ENCODE measurements around the gene ASCC1.

GRCh38 chr10:72259491-72260238 is 43.6 kb upstream of the ASCC1 start:
- TF ChIP-seq, protein P1, sequence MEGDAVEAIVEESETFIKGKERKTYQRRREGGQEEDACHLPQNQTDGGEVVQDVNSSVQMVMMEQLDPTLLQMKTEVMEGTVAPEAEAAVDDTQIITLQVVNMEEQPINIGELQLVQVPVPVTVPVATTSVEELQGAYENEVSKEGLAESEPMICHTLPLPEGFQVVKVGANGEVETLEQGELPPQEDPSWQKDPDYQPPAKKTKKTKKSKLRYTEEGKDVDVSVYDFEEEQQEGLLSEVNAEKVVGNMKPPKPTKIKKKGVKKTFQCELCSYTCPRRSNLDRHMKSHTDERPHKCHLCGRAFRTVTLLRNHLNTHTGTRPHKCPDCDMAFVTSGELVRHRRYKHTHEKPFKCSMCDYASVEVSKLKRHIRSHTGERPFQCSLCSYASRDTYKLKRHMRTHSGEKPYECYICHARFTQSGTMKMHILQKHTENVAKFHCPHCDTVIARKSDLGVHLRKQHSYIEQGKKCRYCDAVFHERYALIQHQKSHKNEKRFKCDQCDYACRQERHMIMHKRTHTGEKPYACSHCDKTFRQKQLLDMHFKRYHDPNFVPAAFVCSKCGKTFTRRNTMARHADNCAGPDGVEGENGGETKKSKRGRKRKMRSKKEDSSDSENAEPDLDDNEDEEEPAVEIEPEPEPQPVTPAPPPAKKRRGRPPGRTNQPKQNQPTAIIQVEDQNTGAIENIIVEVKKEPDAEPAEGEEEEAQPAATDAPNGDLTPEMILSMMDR (IDR thresholded peaks at IDR 0.05; ENCODE audit: low read depth, low read length, poor library complexity, severe bottlenecking) = no peak
- no peak for TF ChIP-seq EZH2phosphoT487 (IDR thresholded peaks at IDR 0.05; ENCODE audit: borderline replicate concordance, low read length)
